Smooth muscle cell (in vitro differentiated cells): ENCODE results near the gene MTIF3. TPM values are rescaled to one million over a fixed set of nuclear protein-coding genes. Genes with fewer than 3 reads are reported as not detected.

ENCODE experiments used
- DNase-seq: peaks from one replicate; lab custom pipeline; 2025; ENCODE audit not compliant: unreplicated experiment; lab: John Stamatoyannopoulos, UW
- H2AFZ ChIP-seq: fragments of 200-600 bp; sonication (generic); 2 replicates; pipeline ENCODE4 v1.6.0; 2016; ENCODE audit warnings: antibody characterized with exemption, low read depth, mild to moderate bottlenecking
- H3F3A ChIP-seq: fragments of 200-600 bp; sonication (generic); 2 replicates; pipeline ENCODE4 v1.6.0; 2017; ENCODE audit warnings: antibody characterized with exemption, low read depth
- H3K27ac ChIP-seq: fragments of 200-600 bp; sonication (generic); 2 replicates; pipeline ENCODE4 v1.5.1; 2016; ENCODE audit warnings: low read depth, mild to moderate bottlenecking
- H3K27me3 ChIP-seq: fragments of 200-600 bp; sonication (generic); 2 replicates; pipeline ENCODE4 v1.6.1; 2016; ENCODE audit warnings: low read depth, mild to moderate bottlenecking
- H3K36me3 ChIP-seq: fragments of 200-600 bp; sonication (generic); 2 replicates; pipeline ENCODE4 v1.5.1; 2016; ENCODE audit warnings: low read depth
- H3K4me1 ChIP-seq: fragments of 200-600 bp; sonication (generic); 2 replicates; pipeline ENCODE4 v1.5.1; 2016; ENCODE audit warnings: low read depth
- H3K4me2 ChIP-seq: fragments of 200-600 bp; sonication (generic); 2 replicates; pipeline ENCODE4 v1.6.0; 2016; ENCODE audit warnings: mild to moderate bottlenecking
- H3K4me3 ChIP-seq: fragments of 200-600 bp; sonication (generic); 2 replicates; pipeline ENCODE4 v1.5.1; 2016; ENCODE audit warnings: mild to moderate bottlenecking
- H3K79me2 ChIP-seq: fragments of 200-600 bp; sonication (generic); 2 replicates; pipeline ENCODE4 v1.6.0; 2016; ENCODE audit warnings: low read depth, mild to moderate bottlenecking
- H3K9ac ChIP-seq: fragments of 200-600 bp; sonication (generic); 2 replicates; pipeline ENCODE4 v1.6.0; 2016; ENCODE audit warnings: low read depth
- H3K9me3 ChIP-seq: fragments of 200-600 bp; sonication (generic); replicated peaks from 2 replicates; pipeline ENCODE4 v1.5.1; 2016; ENCODE audit warnings: low read depth
- H4K20me1 ChIP-seq: fragments of 200-600 bp; sonication (generic); 2 replicates; pipeline ENCODE4 v1.6.0; 2016; ENCODE audit warnings: low read depth
- CTCF ChIP-seq: fragments of 200-600 bp; sonication (generic); IDR thresholded peaks from 2 replicates; pipeline ENCODE4 v1.5.1; 2017; ENCODE audit warnings: borderline replicate concordance, mild to moderate bottlenecking, antibody characterized with exemption; ENCODE audit not compliant: insufficient read depth, poor library complexity, severe bottlenecking
- WGBS: methylation state at CpG from one replicate; pipeline ENCODE4 v1.1.7; 2016; ENCODE audit warnings: low lambda C conversion rate; 5-methylcytosine and 5-hydroxymethylcytosine counted together
- polyA plus RNA-seq: library from polyadenylated mRNA; unstranded; fragments of >200 nt; fragmentation: Nextera tagmentation; extraction: Ambion mirVana; gene quantifications from 2 replicates; pipeline ENCODE4 v1.2.1, GENCODE V29; 2016
- small RNA-seq: library from RNA; depleted of rRNA; stranded (forward); fragments of <200 nt; gene quantifications from one replicate; pipeline ENCODE3, GENCODE V24; 2014
- total RNA-seq: library from RNA; depleted of rRNA; stranded (reverse); fragments of >200 nt; gene quantifications from 2 replicates; pipeline ENCODE4 v1.2.3, GENCODE V29; 2014

Gene MTIF3
- total and polyA plus RNA-seq, 2 experiments from 2014 or later, result 57.0 to 60.5 TPM

- Histone ChIP-seq H3K36me3 (no peaks in the 10 kb centered on the region), H3K9ac (no peak overlapping the region), H2AFZ (no peak overlapping the region), H3K9me3 (no peaks in the 10 kb centered on the region), H3K4me3 (no peak overlapping the region), H3K79me2 (no peaks in the 10 kb centered on the region), H3F3A (no peaks in the 10 kb centered on the region), H3K4me2 (no peak overlapping the region), H3K4me1 (no peaks in the 10 kb centered on the region), H3K27ac (no peak overlapping the region), H4K20me1 (no peaks in the 10 kb centered on the region), H3K27me3 (peaks cover under 1% of the 10 kb centered on the region)
- no peak for DNase-seq
- no peak for TF ChIP-seq CTCF
- WGBS, result 90% methylated on average over 7 of the region's 7 CpGs
These were observed 60.5 kb downstream of the MTIF3 start for GRCh38 chr13:27389891-27390290.

- DNase-seq, result no peak
- no peaks in the 10 kb centered on the region for H3K4me1 ChIP-seq
- peaks cover 12% of the 10 kb centered on the region for H3K27me3 ChIP-seq
- no peak overlapping the region for H3K4me2 ChIP-seq
- TF ChIP-seq CTCF, result no peak
- H4K20me1 ChIP-seq, result no peaks in the 10 kb centered on the region
- no peaks in the 10 kb centered on the region for H3K9me3 ChIP-seq
- H3K27ac ChIP-seq, result no peak overlapping the region
- H2AFZ ChIP-seq, result no peak overlapping the region
- 29% methylated on average over 2 of the region's 2 CpGs for WGBS
- H3K79me2 ChIP-seq, result no peaks in the 10 kb centered on the region
- H3K9ac ChIP-seq, result no peak overlapping the region
- H3F3A ChIP-seq, result no peaks in the 10 kb centered on the region
- no peaks in the 10 kb centered on the region for H3K36me3 ChIP-seq
- H3K4me3 ChIP-seq, result no peak overlapping the region
These were observed 62.1 kb downstream of the MTIF3 start for GRCh38 chr13:27388241-27388640.

Small RNAs within 50 kb of the gene (small RNA-seq; reads per million reads assigned to genes)
- gene RNU6-63P (not detected), gene RNY1P1 (not detected)

Other genes starting within 250 kb of the MTIF3 start
- 1,167 and 1,191 TPM in 2 replicates for gene RPL21, start 199.0 kb downstream of the MTIF3 start, total RNA-seq
- 361 and 374 TPM in 2 replicates for gene RPL21, start 199.0 kb downstream of the MTIF3 start, polyA plus RNA-seq
- 1.9 and 2.9 TPM in 2 replicates for gene RASL11A, start 179.7 kb downstream of the MTIF3 start, total RNA-seq
- 0.30 TPM in 1 of 2 replicates, not detected in the other for gene RASL11A, start 179.7 kb downstream of the MTIF3 start, polyA plus RNA-seq
- 106 and 117 TPM in 2 replicates for gene GTF3A, start 25.9 kb downstream of the MTIF3 start, total RNA-seq
- gene GTF3A, start 25.9 kb downstream of the MTIF3 start, polyA plus RNA-seq, result 123 and 140 TPM in 2 replicates
- 7.3 and 11.7 TPM in 2 replicates for gene LNX2, start 170.0 kb upstream of the MTIF3 start, total RNA-seq
- gene LNX2, start 170.0 kb upstream of the MTIF3 start, polyA plus RNA-seq, result 4.8 and 5.5 TPM in 2 replicates
- gene POLR1D, start 171.3 kb upstream of the MTIF3 start, total RNA-seq, result 57.8 and 102 TPM in 2 replicates
- 45.7 and 61.3 TPM in 2 replicates for gene POLR1D, start 171.3 kb upstream of the MTIF3 start, polyA plus RNA-seq